Tibial nerve (tissue), 4 donors: Measurements from ENCODE around the gene PDLIM7. TPM values are rescaled to one million over a fixed set of nuclear protein-coding genes. Genes with fewer than 3 reads are reported as not detected.

Experiments used
- DNase-seq, 2 donors: peaks; one replicate each; pipeline ENCODE4 v3.0.0-alpha.2; 2019; ENCODE audit warnings: low spot score in 2 of 2
- H3K27ac ChIP-seq, 4 donors: fragments of 200-600 bp; sonication (generic) in 3 of 4; one replicate each; pipeline ENCODE4 v1.5.1; 2017 to 2019; ENCODE audit warnings: mild to moderate bottlenecking in 1 of 4
- H3K27me3 ChIP-seq, 2 donors: fragments of 200-600 bp; sonication (generic) in 1 of 2; one replicate each; pipeline versions ENCODE4 v1.5.1 to v1.6.0; 2017 to 2019
- H3K36me3 ChIP-seq, 3 donors: fragments of 200-600 bp; sonication (generic); one replicate each; pipeline ENCODE4 v1.5.1; 2018 to 2019
- H3K4me1 ChIP-seq, 4 donors: fragments of 200-600 bp; sonication (generic) in 3 of 4; one replicate each; pipeline ENCODE4 v1.5.1; 2017 to 2019
- H3K4me3 ChIP-seq, 4 donors: fragments of 200-600 bp; sonication (generic) in 3 of 4; one replicate each; pipeline ENCODE4 v1.5.1; 2017 to 2019; ENCODE audit warnings: mild to moderate bottlenecking in 1 of 4, moderate library complexity in 1 of 4
- H3K9me3 ChIP-seq, 4 donors: fragments of 200-600 bp; sonication (generic) in 3 of 4; one replicate each; pipeline ENCODE4 v1.5.1; 2017 to 2019
- CTCF ChIP-seq, 5 experiments: fragments of 200-600 bp in 3 of 5; fragments of 450-650 bp in 2 of 5; sonication (generic) in 3 of 5; IDR thresholded peaks; one replicate each; pipeline ENCODE4 v1.5.1; 2016 to 2019; ENCODE audit warnings: antibody characterized with exemption in 5 of 5, mild to moderate bottlenecking in 3 of 5, moderate library complexity in 2 of 5
- EP300 ChIP-seq, 2 donors: sonication (generic); formaldehyde crosslinking; IDR thresholded peaks; one replicate each; pipeline ENCODE4 v1.6.1; 2017; ENCODE audit warnings: antibody characterized with exemption in 2 of 2, mild to moderate bottlenecking in 1 of 2
- POLR2A ChIP-seq, 2 donors: fragments of 450-650 bp; IDR thresholded peaks; one replicate each; pipeline ENCODE4 v1.6.1; 2017; ENCODE audit warnings: antibody characterized with exemption in 2 of 2, mild to moderate bottlenecking in 2 of 2, moderate library complexity in 2 of 2
- WGBS, 2 donors: methylation state at CpG; one replicate each; pipeline ENCODE4 v1.1.5; 2018; 5-methylcytosine and 5-hydroxymethylcytosine counted together
- total RNA-seq, 4 donors: library from RNA; depleted of rRNA; stranded (reverse); fragments of >200 nt; gene quantifications; one replicate each; pipeline ENCODE4 v1.1.0, GENCODE V29; 2016

The PDLIM7 gene
- total RNA-seq, 4 donors from 2014 or later: 78.0 to 138 (median 89.9) TPM

GRCh38 chr5:177498013-177498787, 796 bp upstream of the PDLIM7 start:
- DNase-seq: no peak
- TF ChIP-seq CTCF (IDR thresholded peaks at IDR 0.05) (no peak), POLR2A (IDR thresholded peaks at IDR 0.05) (no peak), EP300 (IDR thresholded peaks at IDR 0.05) (no peak)
- WGBS, 2 donors: 17% methylated on average over 41 to 42 of the region's 48 CpGs
- H3K36me3 ChIP-seq: no peaks in the 10 kb centered on the region
- peak overlapping the region; percentile 78 to 97 (median 91) for H3K27ac ChIP-seq
- no peaks in the 10 kb centered on the region for H3K27me3 ChIP-seq
- no peaks in the 10 kb centered on the region for H3K9me3 ChIP-seq
- peak overlapping the region; percentile 46 to 92 (median 66) for H3K4me3 ChIP-seq
- H3K4me1 ChIP-seq: peaks cover 0 to 74% (median 47%) of the 10 kb centered on the region in 4 donors

GRCh38 chr5:177496727-177497291, 595 bp downstream of the PDLIM7 start:
- no peaks in the 10 kb centered on the region for H3K9me3 ChIP-seq
- WGBS, 2 donors: 0 to 8% methylated on average over 11 to 15 of the region's 29 CpGs
- TF ChIP-seq POLR2A (IDR thresholded peaks at IDR 0.05): peak in 1 of 2 donors; percentile 10
- peak in 1 of 2 donors; percentile 23 for TF ChIP-seq EP300 (IDR thresholded peaks at IDR 0.05)
- no peak for TF ChIP-seq CTCF (IDR thresholded peaks at IDR 0.05)
- H3K4me1 ChIP-seq: peaks cover 0 to 77% (median 49%) of the 10 kb centered on the region in 4 donors
- peak overlapping the region; percentile 46 to 92 (median 66) for H3K4me3 ChIP-seq
- H3K36me3 ChIP-seq: peaks cover 0 to 8% (median 0%) of the 10 kb centered on the region in 3 donors
- peak; percentile 48 to 56 for DNase-seq
- H3K27ac ChIP-seq: peak overlapping the region; percentile 78 to 97 (median 91)
- H3K27me3 ChIP-seq: no peaks in the 10 kb centered on the region

- 18 to 22% methylated on average over 11 to 12 of the region's 12 CpGs for WGBS, 2 donors
- H3K27me3 ChIP-seq: no peaks in the 10 kb centered on the region
- H3K36me3 ChIP-seq: peaks cover 0 to 14% (median 0%) of the 10 kb centered on the region in 3 donors
- DNase-seq: no peak
- H3K9me3 ChIP-seq: no peaks in the 10 kb centered on the region
- H3K27ac ChIP-seq: peak overlapping the region; percentile 78 to 97 (median 91)
- TF ChIP-seq CTCF (IDR thresholded peaks at IDR 0.05) (peak in 1 of 5 experiments; percentile 19), EP300 (IDR thresholded peaks at IDR 0.05) (no peak), POLR2A (IDR thresholded peaks at IDR 0.05) (no peak)
- H3K4me3 ChIP-seq: peak overlapping the region; percentile 46 to 92 (median 66)
- H3K4me1 ChIP-seq: peaks cover 0 to 77% (median 49%) of the 10 kb centered on the region in 4 donors
Observed at GRCh38 chr5:177496070-177496726, 1.2 kb downstream of the PDLIM7 start.

- Histone ChIP-seq H3K36me3 (peaks cover 0 to 21% (median 0%) of the 10 kb centered on the region in 3 donors), H3K4me3 (peak overlapping the region in 3 of 4 donors; percentile 46 to 71 (median 61)), H3K4me1 (peaks cover 0 to 77% (median 45%) of the 10 kb centered on the region in 4 donors), H3K9me3 (no peaks in the 10 kb centered on the region), H3K27ac (peak overlapping the region; percentile 78 to 97 (median 91)), H3K27me3 (no peaks in the 10 kb centered on the region)
- DNase-seq: peak in 1 of 2 donors; percentile 39
- peak in 1 of 2 donors; percentile 37 for TF ChIP-seq EP300 (IDR thresholded peaks at IDR 0.05)
- TF ChIP-seq CTCF (IDR thresholded peaks at IDR 0.05): peak in 1 of 5 experiments; percentile 10
- TF ChIP-seq POLR2A (IDR thresholded peaks at IDR 0.05): no peak
- WGBS, 2 donors: 31 to 36% methylated on average over 12 to 13 of the region's 14 CpGs
Observed at GRCh38 chr5:177495243-177496060, 2.0 kb downstream of the PDLIM7 start.
